ENCODE data around the gene MED25. TPM values are rescaled to one million over a fixed set of nuclear protein-coding genes. Genes with fewer than 3 reads are reported as not detected.

The MED25 gene
- total RNA-seq, 2 donors from 2014 or later, result 46.1 to 77.2 TPM

DNA sequence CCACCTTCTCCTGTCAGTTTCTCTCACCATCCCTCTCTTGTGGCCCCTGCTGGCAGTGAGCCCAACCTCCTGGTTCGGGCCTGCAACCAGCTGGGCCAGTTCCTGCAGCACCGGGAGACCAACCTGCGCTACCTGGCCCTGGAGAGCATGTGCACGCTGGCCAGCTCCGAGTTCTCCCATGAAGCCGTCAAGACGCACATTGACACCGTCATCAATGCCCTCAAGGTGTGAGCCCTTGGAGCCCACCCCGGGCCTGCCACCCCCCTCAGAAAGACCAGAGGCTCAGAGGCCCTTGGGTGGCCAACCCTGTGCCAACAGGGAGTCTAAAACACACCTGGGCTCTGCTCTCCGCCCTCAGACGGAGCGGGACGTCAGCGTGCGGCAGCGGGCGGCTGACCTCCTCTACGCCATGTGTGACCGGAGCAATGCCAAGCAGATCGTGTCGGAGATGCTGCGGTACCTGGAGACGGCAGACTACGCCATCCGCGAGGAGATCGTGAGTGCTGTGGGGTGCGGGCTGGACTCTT, 18.8 kb upstream of the MED25 start:
- Histone ChIP-seq H3K27ac (no peak overlapping the region), H3K4me3 (no peak overlapping the region), H3K4me1 (no peaks in the 10 kb centered on the region), H3K27me3 (no peaks in the 10 kb centered on the region), H3K9me3 (no peaks in the 10 kb centered on the region), H3K36me3 (peaks cover 9% of the 10 kb centered on the region), H3K9ac (ENCODE audit: low read depth in 2 of 2, low read length in 2 of 2) (no peak overlapping the region)
- intact Hi-C loops (cut with DNase I), result no loop called here
- no peak for TF ChIP-seq CTCF (IDR thresholded peaks at IDR 0.05)
- no peak for DNase-seq

- Histone ChIP-seq H3K9me3 (no peaks in the 10 kb centered on the region), H3K4me1 (no peaks in the 10 kb centered on the region), H3K27me3 (no peaks in the 10 kb centered on the region), H3K4me3 (no peak overlapping the region), H3K36me3 (peaks cover 9% of the 10 kb centered on the region), H3K9ac (ENCODE audit: low read depth in 2 of 2, low read length in 2 of 2) (no peak overlapping the region), H3K27ac (no peak overlapping the region)
- intact Hi-C loops (cut with DNase I), result no loop called here
- TF ChIP-seq CTCF (IDR thresholded peaks at IDR 0.05), result no peak
- DNase-seq, result no peak
These were observed 18.2 kb upstream of the MED25 start for GRCh38 chr19:49799798-49800376.

GRCh38 chr19:49800771-49801170, 17.3 kb upstream of the MED25 start:
- no peaks in the 10 kb centered on the region for H3K4me1 ChIP-seq
- peaks cover 7% of the 10 kb centered on the region for H3K36me3 ChIP-seq
- intact Hi-C loops (cut with DNase I), result no loop called here

DNA sequence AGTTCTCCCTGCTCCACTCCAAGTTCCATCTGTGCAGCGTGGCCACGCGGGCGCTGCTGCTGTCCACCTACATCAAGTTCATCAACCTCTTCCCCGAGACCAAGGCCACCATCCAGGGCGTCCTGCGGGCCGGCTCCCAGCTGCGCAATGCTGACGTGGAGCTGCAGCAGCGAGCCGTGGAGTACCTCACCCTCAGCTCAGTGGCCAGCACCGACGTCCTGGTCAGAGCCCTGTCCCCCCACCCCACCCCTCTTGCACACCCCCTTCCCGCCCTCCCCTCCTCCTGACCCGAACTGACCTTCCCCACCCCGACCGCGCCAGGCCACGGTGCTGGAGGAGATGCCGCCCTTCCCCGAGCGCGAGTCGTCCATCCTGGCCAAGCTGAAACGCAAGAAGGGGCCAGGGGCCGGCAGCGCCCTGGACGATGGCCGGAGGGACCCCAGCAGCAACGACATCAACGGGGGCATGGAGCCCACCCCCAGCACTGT, 16.6 kb upstream of the MED25 start:
- no peak for DNase-seq
- Histone ChIP-seq H3K27ac (no peak overlapping the region), H3K27me3 (no peaks in the 10 kb centered on the region), H3K4me1 (no peaks in the 10 kb centered on the region), H3K9me3 (no peaks in the 10 kb centered on the region), H3K36me3 (no peaks in the 10 kb centered on the region), H3K9ac (ENCODE audit: low read depth in 2 of 2, low read length in 2 of 2) (peak overlapping the region in 1 of 2 donors; percentile 28), H3K4me3 (peak overlapping the region; percentile 19)
- intact Hi-C loops (cut with DNase I), result no loop called here
- no peak for TF ChIP-seq CTCF (IDR thresholded peaks at IDR 0.05)

More at GRCh38 chr19:49800771-49801170, 17.3 kb upstream of the MED25 start:
- DNase-seq, result no peak
- H3K27me3 ChIP-seq, result no peaks in the 10 kb centered on the region
- no peak for TF ChIP-seq CTCF (IDR thresholded peaks at IDR 0.05)
- H3K4me3 ChIP-seq, result no peak overlapping the region
- no peak overlapping the region for H3K9ac ChIP-seq (ENCODE audit: low read depth in 2 of 2, low read length in 2 of 2)
- H3K27ac ChIP-seq, result no peak overlapping the region
- no peaks in the 10 kb centered on the region for H3K9me3 ChIP-seq

DNA sequence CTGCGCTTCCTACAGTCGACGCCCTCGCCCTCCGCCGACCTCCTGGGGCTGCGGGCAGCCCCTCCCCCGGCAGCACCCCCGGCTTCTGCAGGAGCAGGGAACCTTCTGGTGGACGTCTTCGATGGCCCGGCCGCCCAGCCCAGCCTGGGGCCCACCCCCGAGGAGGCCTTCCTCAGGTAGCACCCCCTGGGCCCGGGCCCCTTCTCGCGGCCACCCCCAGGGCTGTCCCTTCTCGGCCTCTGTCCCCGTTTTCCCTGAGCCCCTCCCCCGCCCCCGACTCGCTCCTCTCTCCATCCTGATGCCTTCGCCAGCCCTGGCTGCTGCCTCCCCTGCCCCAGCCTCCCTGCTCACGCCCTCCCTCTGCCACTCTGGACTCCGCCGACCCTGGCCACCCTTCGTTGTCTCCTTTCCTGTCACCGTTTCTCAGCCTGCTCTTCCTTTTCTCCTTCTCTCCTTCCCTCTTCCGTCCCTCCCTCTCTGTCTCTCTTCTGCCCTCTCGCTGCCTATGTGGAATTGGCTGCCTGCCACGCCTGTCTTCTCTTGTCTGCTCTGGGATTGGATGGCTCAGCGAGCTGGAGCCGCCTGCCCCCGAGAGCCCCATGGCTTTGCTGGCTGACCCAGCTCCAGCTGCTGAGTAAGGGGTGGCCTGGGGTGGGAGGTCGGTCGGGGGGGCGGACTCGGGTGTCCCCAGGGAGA, 16.0 kb upstream of the MED25 start:
- intact Hi-C loops (cut with DNase I), result no loop called here
- H3K9me3 ChIP-seq, result no peaks in the 10 kb centered on the region
- H3K36me3 ChIP-seq, result no peaks in the 10 kb centered on the region
- H3K27me3 ChIP-seq, result no peaks in the 10 kb centered on the region
- H3K4me3 ChIP-seq, result peak overlapping the region; percentile 19
- H3K4me1 ChIP-seq, result no peaks in the 10 kb centered on the region
- peak overlapping the region in 1 of 2 donors; percentile 28 for H3K9ac ChIP-seq (ENCODE audit: low read depth in 2 of 2, low read length in 2 of 2)
- H3K27ac ChIP-seq, result no peak overlapping the region
- peak; percentile 79 for DNase-seq
- no peak for TF ChIP-seq CTCF (IDR thresholded peaks at IDR 0.05)

All from colonic mucosa (tissue), 4 donors.